ENCODE data around the gene HMCN2. TPM values are rescaled to one million over a fixed set of nuclear protein-coding genes. Genes with fewer than 3 reads are reported as not detected.

HMCN2 gene
- total RNA-seq, 6 experiments from 2014 or later = under 0.01 to 0.05 (median 0.02) TPM; not detected in 3

DNA sequence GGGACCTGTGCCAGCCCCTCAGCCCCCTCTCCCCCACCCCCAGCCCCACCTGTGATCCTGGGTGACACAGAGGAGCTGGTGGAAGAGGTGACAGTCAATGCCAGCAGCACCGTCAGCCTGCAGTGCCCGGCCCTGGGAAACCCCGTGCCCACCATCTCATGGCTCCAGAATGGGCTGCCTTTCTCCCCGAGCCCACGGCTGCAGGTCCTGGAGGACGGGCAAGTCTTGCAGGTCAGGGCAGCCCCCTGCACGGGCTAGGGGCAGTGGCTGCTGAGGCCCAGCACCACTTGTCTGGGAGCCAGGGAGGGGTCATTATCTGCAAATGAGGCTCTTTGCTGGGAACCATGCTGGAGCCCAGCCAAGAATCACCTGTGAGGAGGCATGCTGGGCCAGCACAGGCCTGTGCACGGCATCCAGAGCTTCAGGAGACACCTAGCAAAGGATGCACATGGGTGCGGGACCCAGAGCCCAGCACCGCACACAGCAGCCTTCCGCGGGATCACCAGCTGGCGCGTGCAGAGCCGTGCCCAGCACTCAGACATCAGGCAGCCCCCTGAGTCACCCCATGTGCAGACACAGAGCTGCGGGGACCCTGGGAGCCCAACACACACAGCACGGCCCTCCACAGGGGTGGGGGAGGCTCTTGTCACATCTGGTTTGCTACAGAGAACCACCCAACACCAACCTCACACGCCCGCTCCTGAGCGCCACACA is 117.2 kb downstream of the HMCN2 start:
- DNase-seq = no peak
- H3K36me3 Mint-ChIP-seq (ENCODE audit: low read depth) = no peaks in the 10 kb centered on the region
- TF ChIP-seq, protein P1, sequence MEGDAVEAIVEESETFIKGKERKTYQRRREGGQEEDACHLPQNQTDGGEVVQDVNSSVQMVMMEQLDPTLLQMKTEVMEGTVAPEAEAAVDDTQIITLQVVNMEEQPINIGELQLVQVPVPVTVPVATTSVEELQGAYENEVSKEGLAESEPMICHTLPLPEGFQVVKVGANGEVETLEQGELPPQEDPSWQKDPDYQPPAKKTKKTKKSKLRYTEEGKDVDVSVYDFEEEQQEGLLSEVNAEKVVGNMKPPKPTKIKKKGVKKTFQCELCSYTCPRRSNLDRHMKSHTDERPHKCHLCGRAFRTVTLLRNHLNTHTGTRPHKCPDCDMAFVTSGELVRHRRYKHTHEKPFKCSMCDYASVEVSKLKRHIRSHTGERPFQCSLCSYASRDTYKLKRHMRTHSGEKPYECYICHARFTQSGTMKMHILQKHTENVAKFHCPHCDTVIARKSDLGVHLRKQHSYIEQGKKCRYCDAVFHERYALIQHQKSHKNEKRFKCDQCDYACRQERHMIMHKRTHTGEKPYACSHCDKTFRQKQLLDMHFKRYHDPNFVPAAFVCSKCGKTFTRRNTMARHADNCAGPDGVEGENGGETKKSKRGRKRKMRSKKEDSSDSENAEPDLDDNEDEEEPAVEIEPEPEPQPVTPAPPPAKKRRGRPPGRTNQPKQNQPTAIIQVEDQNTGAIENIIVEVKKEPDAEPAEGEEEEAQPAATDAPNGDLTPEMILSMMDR (IDR thresholded peaks at IDR 0.05) = no peak
- H3K4me3 Mint-ChIP-seq = no peak overlapping the region
- no peaks in the 10 kb centered on the region for H3K4me1 Mint-ChIP-seq (ENCODE audit: low read depth)
- peaks cover 39% of the 10 kb centered on the region for H3K27me3 Mint-ChIP-seq (ENCODE audit: insufficient read depth)
- H3K9me3 Mint-ChIP-seq = no peaks in the 10 kb centered on the region
- H3K27ac Mint-ChIP-seq = no peak overlapping the region

GRCh38 chr9:130383350-130383715 is 117.8 kb downstream of the HMCN2 start:
- H3K4me1 Mint-ChIP-seq (ENCODE audit: low read depth) = no peaks in the 10 kb centered on the region; the same call in 1 of the 2 replicates
- no peaks in the 10 kb centered on the region for H3K9me3 Mint-ChIP-seq
- H3K27me3 Mint-ChIP-seq (ENCODE audit: insufficient read depth) = peaks cover 36% of the 10 kb centered on the region
- no peak for DNase-seq
- TF ChIP-seq, protein P1 (IDR thresholded peaks at IDR 0.05) = no peak
- H3K36me3 Mint-ChIP-seq (ENCODE audit: low read depth) = no peaks in the 10 kb centered on the region
- no peak overlapping the region for H3K4me3 Mint-ChIP-seq
- no peak overlapping the region for H3K27ac Mint-ChIP-seq

DNA sequence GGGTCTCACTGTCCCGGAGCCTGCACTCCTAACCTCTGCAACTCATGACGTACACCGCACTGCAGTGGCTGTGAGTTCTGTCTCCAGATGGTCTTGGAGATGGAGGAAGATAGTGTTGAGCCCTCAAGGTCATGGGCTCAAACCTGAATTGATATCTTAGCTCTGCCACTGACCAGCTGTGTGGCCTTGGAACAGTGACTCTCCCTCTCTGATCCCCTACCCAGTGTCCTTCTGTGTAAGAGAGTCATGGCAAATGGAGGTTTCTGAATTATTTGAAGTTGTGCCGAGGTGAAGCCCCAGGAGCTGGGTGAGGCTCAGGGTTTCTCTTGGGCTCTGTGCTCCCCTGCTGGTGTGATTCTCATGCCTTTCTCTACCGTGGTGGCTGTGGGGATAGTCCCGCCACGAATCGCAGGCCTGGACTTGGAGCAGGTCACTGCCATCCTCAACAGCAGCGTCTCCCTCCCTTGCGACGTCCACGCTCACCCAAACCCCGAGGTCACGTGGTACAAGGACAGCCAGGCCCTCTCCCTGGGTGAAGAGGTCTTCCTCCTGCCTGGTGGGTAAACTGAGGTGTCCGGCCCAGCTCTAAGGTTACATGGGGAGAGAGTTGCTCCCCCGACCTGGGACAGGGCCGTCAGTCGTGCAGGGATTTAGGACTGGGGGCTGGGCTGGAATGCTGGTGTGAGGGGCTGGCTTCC is 118.6 kb downstream of the HMCN2 start:
- H3K27ac Mint-ChIP-seq = no peak overlapping the region
- H3K27me3 Mint-ChIP-seq (ENCODE audit: insufficient read depth) = peaks cover 34% of the 10 kb centered on the region
- DNase-seq = no peak
- H3K4me3 Mint-ChIP-seq = no peak overlapping the region
- H3K36me3 Mint-ChIP-seq (ENCODE audit: low read depth) = no peaks in the 10 kb centered on the region
- H3K4me1 Mint-ChIP-seq (ENCODE audit: low read depth) = no peaks in the 10 kb centered on the region; the same call in 1 of the 2 replicates
- no peaks in the 10 kb centered on the region for H3K9me3 Mint-ChIP-seq
- TF ChIP-seq, protein P1 (IDR thresholded peaks at IDR 0.05) = no peak

DNA sequence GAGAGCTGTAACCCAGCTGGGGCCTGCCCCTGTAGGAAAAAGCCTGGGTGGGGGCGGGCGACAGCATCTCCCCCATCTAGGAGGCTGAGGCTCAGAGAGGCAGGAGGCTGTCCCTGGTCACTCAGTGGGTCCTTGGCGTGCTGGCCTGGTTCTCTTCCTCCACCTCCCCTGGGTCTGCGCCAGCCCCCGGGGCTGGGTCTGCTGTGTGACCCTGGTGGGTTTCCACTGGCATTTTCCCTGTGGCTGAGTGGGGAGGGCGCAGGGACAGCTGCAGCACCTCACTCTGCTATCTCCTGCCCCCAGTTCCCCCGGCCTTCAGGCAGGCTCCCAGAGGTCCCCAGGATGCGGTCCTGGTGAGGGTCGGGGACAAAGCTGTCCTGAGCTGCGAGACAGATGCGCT is 119.7 kb downstream of the HMCN2 start:
- TF ChIP-seq, protein P1 (IDR thresholded peaks at IDR 0.05) = no peak
- Mint-ChIP-seq H3K36me3 (ENCODE audit: low read depth) (no peaks in the 10 kb centered on the region), H3K27ac (no peak overlapping the region), H3K4me3 (no peak overlapping the region), H3K27me3 (ENCODE audit: insufficient read depth) (peaks cover 32% of the 10 kb centered on the region), H3K4me1 (ENCODE audit: low read depth) (no peaks in the 10 kb centered on the region; the same call in 1 of the 2 replicates), H3K9me3 (no peaks in the 10 kb centered on the region)
- no peak for DNase-seq

GRCh38 chr9:130387398-130387797 is 121.8 kb downstream of the HMCN2 start:
- H3K36me3 Mint-ChIP-seq (ENCODE audit: low read depth) = no peaks in the 10 kb centered on the region
- H3K4me1 Mint-ChIP-seq (ENCODE audit: low read depth) = no peaks in the 10 kb centered on the region; the same call in 1 of the 2 replicates
- H3K9me3 Mint-ChIP-seq = no peaks in the 10 kb centered on the region
- peaks cover 30% of the 10 kb centered on the region for H3K27me3 Mint-ChIP-seq (ENCODE audit: insufficient read depth)
- DNase-seq = no peak
- no peak overlapping the region for H3K27ac Mint-ChIP-seq
- no peak overlapping the region for H3K4me3 Mint-ChIP-seq
- TF ChIP-seq, protein P1 (IDR thresholded peaks at IDR 0.05) = no peak
